ENCODE data around the gene CCNF.

CCNF gene

GRCh38 chr16:2489581-2489980 is 60.3 kb downstream of the CCNF start:
- DNase-seq = no peak

GRCh38 chr16:2490190-2491105 is 61.2 kb downstream of the CCNF start:
- DNase-seq = no peak

GRCh38 chr16:2492292-2492691 is 63.0 kb downstream of the CCNF start:
- DNase-seq = no peak

- no peak for DNase-seq
These were observed 64.4 kb downstream of the CCNF start for GRCh38 chr16:2493605-2494004.

GRCh38 chr16:2494616-2495015 is 65.4 kb downstream of the CCNF start:
- no peak for DNase-seq

GRCh38 chr16:2495041-2495440 is 65.8 kb downstream of the CCNF start:
- DNase-seq = no peak

- DNase-seq = no peak
These were observed 67.2 kb downstream of the CCNF start for GRCh38 chr16:2496223-2497115.

- DNase-seq = no peak
These were observed 67.9 kb downstream of the CCNF start for GRCh38 chr16:2497116-2497630.

GRCh38 chr16:2497695-2498484 is 68.6 kb downstream of the CCNF start:
- no peak for DNase-seq

- no peak for DNase-seq
These were observed 69.4 kb downstream of the CCNF start for GRCh38 chr16:2498531-2499253.

GRCh38 chr16:2499454-2499853 is 70.2 kb downstream of the CCNF start:
- no peak for DNase-seq

- no peak for DNase-seq
These were observed 70.7 kb downstream of the CCNF start for GRCh38 chr16:2499890-2500429.

GRCh38 chr16:2500430-2500917 is 71.2 kb downstream of the CCNF start:
- no peak for DNase-seq

- DNase-seq = peak; percentile 74
These were observed 71.9 kb downstream of the CCNF start for GRCh38 chr16:2500918-2501750.

GRCh38 chr16:2501946-2502895 is 73.0 kb downstream of the CCNF start:
- no peak for DNase-seq

- DNase-seq = no peak
These were observed 76.4 kb downstream of the CCNF start for GRCh38 chr16:2505695-2506094.

GRCh38 chr16:2507052-2507659 is 77.9 kb downstream of the CCNF start:
- peak; percentile 66 for DNase-seq

GRCh38 chr16:2507665-2508064 is 78.4 kb downstream of the CCNF start:
- DNase-seq = peak; percentile 55
